ENCODE data around the gene CHADL.
"Not testable (repeated sequence)": the region's sequence is repeated elsewhere in the genome, so short reads cannot be mapped to it uniquely, and the experiment has no call there.

Gene CHADL

DNA sequence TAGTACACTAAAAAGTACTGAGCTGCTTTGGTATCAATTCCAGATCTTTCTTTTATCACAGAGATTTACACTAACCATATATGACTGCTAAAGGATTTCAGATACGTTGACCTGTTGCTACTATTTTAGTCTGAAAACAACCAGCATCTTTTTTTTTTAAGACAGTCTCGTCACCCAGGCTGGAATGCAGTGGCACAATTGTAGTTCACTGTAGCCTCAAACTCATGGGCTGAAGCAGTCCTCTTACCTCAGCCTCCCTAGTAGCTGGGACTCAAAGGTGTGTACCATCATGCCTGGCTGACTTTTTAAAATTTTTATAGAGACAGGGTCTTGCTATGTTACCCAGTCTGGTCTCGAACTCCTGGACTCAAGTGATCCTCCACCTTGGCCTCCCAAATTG lies 59.8 kb downstream of the CHADL start:
- DNase-seq, result no peak

DNA sequence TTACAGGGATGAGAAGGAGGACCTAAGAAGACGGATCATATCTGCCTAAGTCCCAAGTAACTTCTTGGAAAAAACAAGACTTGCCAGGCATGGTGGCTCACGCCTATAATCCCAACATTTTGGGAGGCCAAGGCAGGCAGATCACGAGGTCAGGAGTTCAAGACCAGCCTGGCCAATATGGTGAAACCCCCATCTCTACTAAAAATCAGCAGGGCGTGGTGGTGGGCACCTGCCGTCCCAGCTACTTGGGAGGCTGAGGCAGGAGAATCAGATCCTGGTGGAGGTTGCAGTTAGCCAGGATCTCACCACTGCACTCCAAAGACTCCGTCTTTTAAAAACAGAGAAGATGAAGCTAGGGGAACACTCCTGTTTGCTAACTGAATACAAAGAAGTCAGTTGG lies 60.4 kb downstream of the CHADL start:
- not testable (repeated sequence) for DNase-seq
